Activated T-cell treated with anti-CD3 and anti-CD28 coated beads for 4 hours (primary cell): ENCODE data around the gene SPP2.

Source experiments
- DNase-seq: peaks from one replicate; pipeline ENCODE4 v3.0.0-alpha.2; 2020

The SPP2 gene

GRCh38 chr2:234044157-234044556, 6.3 kb upstream of the SPP2 start:
- no peak for DNase-seq

- no peak for DNase-seq
Observed at GRCh38 chr2:234046521-234046920, 4.0 kb upstream of the SPP2 start.

GRCh38 chr2:234047361-234047760, 3.1 kb upstream of the SPP2 start:
- no peak for DNase-seq

- no peak for DNase-seq
Observed at GRCh38 chr2:234048049-234048448, 2.5 kb upstream of the SPP2 start.

- no peak for DNase-seq
Observed at GRCh38 chr2:234051374-234052070, 1.0 kb downstream of the SPP2 start.

GRCh38 chr2:234058881-234059280, 8.4 kb downstream of the SPP2 start:
- DNase-seq: no peak

GRCh38 chr2:234060236-234060635, 9.7 kb downstream of the SPP2 start:
- no peak for DNase-seq

GRCh38 chr2:234061624-234062257, 11.2 kb downstream of the SPP2 start:
- no peak for DNase-seq

- DNase-seq: no peak
Observed at GRCh38 chr2:234066587-234066986, 16.1 kb downstream of the SPP2 start.

GRCh38 chr2:234071664-234072063, 21.2 kb downstream of the SPP2 start:
- no peak for DNase-seq

- DNase-seq: no peak
Observed at GRCh38 chr2:234072454-234072853, 22.0 kb downstream of the SPP2 start.

GRCh38 chr2:234074751-234075517, 24.4 kb downstream of the SPP2 start:
- DNase-seq: no peak

GRCh38 chr2:234075518-234075915, 25.0 kb downstream of the SPP2 start:
- DNase-seq: no peak

GRCh38 chr2:234075947-234076346, 25.4 kb downstream of the SPP2 start:
- no peak for DNase-seq

- no peak for DNase-seq
Observed at GRCh38 chr2:234076451-234076850, 25.9 kb downstream of the SPP2 start.

- no peak for DNase-seq
Observed at GRCh38 chr2:234078129-234078528, 27.6 kb downstream of the SPP2 start.

GRCh38 chr2:234081970-234082822, 31.7 kb downstream of the SPP2 start:
- DNase-seq: no peak

- DNase-seq: no peak
Observed at GRCh38 chr2:234083572-234084348, 33.3 kb downstream of the SPP2 start.

- no peak for DNase-seq
Observed at GRCh38 chr2:234091432-234091879, 41.0 kb downstream of the SPP2 start.

- no peak for DNase-seq
Observed at GRCh38 chr2:234091883-234092282, 41.4 kb downstream of the SPP2 start.

- DNase-seq: no peak
Observed at GRCh38 chr2:234092344-234092743, 41.8 kb downstream of the SPP2 start.

GRCh38 chr2:234095301-234095700, 44.8 kb downstream of the SPP2 start:
- DNase-seq: no peak
